ENCODE data around the gene TAL2. TPM values are rescaled to one million over a fixed set of nuclear protein-coding genes. Genes with fewer than 3 reads are reported as not detected.

Gene TAL2
- total RNA-seq, 1 experiment from 2014 or later: 0.50 TPM

- no peak overlapping the region for H3K18ac ChIP-seq (ENCODE audit: insufficient read length, low read depth, low read length)
- H3K9ac ChIP-seq (ENCODE audit: extremely low read depth, insufficient read length, low read length): no peak overlapping the region
- H3K23me2 ChIP-seq (ENCODE audit: insufficient read length, low read depth, low read length, poor library complexity, severe bottlenecking): no peaks in the 10 kb centered on the region
- no peak overlapping the region for H2BK20ac ChIP-seq (ENCODE audit: low read depth, low read length, poor library complexity, severe bottlenecking)
- no peaks in the 10 kb centered on the region for H3K9me3 ChIP-seq (ENCODE audit: control insufficient read depth, low read depth, low read length)
- H4K5ac ChIP-seq (ENCODE audit: insufficient read length, low read depth, low read length): no peak overlapping the region
- H3K23ac ChIP-seq (ENCODE audit: insufficient read length, low read depth, low read length): no peak overlapping the region
- 0 out of 2 replicates have a peak overlapping the region, but pooled peaks have one; percentile 32 for H3K14ac ChIP-seq (ENCODE audit: insufficient read depth, low read length)
- peaks cover 40 to 50% of the 10 kb centered on the region in 2 experiments for H3K4me1 Mint-ChIP-seq
- H4K20me1 ChIP-seq (ENCODE audit: control insufficient read depth, insufficient read depth, insufficient read length): no peaks in the 10 kb centered on the region
- TF ChIP-seq CTCF (conservative IDR thresholded peaks at IDR 0.05): no peak
- H3K9me3 Mint-ChIP-seq: peaks cover under 1 to 5% of the 10 kb centered on the region in 2 experiments; a peak in 3 of 5 replicates
- no peak overlapping the region for H2BK5ac ChIP-seq (ENCODE audit: insufficient read length, low read length)
- H3K79me1 ChIP-seq (ENCODE audit: insufficient read depth, low read depth, low read length, poor library complexity, severe bottlenecking): no peaks in the 10 kb centered on the region
- no peaks in the 10 kb centered on the region for H3K79me2 ChIP-seq (ENCODE audit: insufficient read depth, low read length)
- no peak overlapping the region for H3K56ac ChIP-seq (ENCODE audit: insufficient read length, low read depth, low read length)
- H2AFZ ChIP-seq (ENCODE audit: low read length): no peak overlapping the region
- no CpG with 5 or more reads among the region's 7 CpGs for WGBS (ENCODE audit: extremely low coverage, insufficient read length, low lambda C conversion rate)
- H3K4me3 Mint-ChIP-seq: no peak overlapping the region
- H3K4me2 ChIP-seq (ENCODE audit: insufficient read depth, insufficient read length, low read length): no peak overlapping the region
- peaks cover 0 to under 1% (median 0%) of the 10 kb centered on the region in 3 experiments; a peak in 1 of 7 replicates for H3K36me3 Mint-ChIP-seq (ENCODE audit: insufficient read depth in 1 of 3, low read depth in 3 of 3)
- no peak overlapping the region for H3T11ph ChIP-seq (ENCODE audit: low read length)
- no peak overlapping the region for H2BK12ac ChIP-seq (ENCODE audit: insufficient read length, low read depth, low read length)
- H3K4me1 ChIP-seq (ENCODE audit: insufficient read depth, low read length): no peaks in the 10 kb centered on the region
- no peak for DNase-seq
- H3K4ac ChIP-seq (ENCODE audit: low read depth, low read length): no peak overlapping the region
- no peak overlapping the region for H3K27ac ChIP-seq (ENCODE audit: insufficient read length, low read depth, low read length)
- no peak overlapping the region for H2AK5ac ChIP-seq (ENCODE audit: insufficient read length, low read length)
- peak overlapping the region in 1 of 3 experiments; percentile 73; a peak in 3 of 7 replicates for H3K27ac Mint-ChIP-seq
- H2BK15ac ChIP-seq (ENCODE audit: low read depth, low read length): no peak overlapping the region
- H2BK120ac ChIP-seq (ENCODE audit: low read depth, low read length, poor library complexity, severe bottlenecking): no peak overlapping the region
- H3K27me3 Mint-ChIP-seq (ENCODE audit: low read depth): 0 out of 2 replicates have a peak, but pooled peaks cover 1% of the 10 kb centered on the region
- H4K91ac ChIP-seq (ENCODE audit: insufficient read length, low read depth, low read length): no peak overlapping the region
- H4K8ac ChIP-seq (replicated peaks; ENCODE audit: insufficient read length, low read depth, low read length): no peak overlapping the region
- H3K27me3 ChIP-seq (ENCODE audit: insufficient read depth, low read length): no peaks in the 10 kb centered on the region
Observed at GRCh38 chr9:105646879-105647594, 15.2 kb upstream of the TAL2 start.

Data from H9 (cell line).